ENCODE data around the gene NPC1L1. TPM values are rescaled to one million over a fixed set of nuclear protein-coding genes. Genes with fewer than 3 reads are reported as not detected.

NPC1L1 gene
- polyA plus RNA-seq, 1 donor (not counting 4 experiments of a cell fraction or from before 2014, with no cell fraction given), result 0.01 TPM

DNA sequence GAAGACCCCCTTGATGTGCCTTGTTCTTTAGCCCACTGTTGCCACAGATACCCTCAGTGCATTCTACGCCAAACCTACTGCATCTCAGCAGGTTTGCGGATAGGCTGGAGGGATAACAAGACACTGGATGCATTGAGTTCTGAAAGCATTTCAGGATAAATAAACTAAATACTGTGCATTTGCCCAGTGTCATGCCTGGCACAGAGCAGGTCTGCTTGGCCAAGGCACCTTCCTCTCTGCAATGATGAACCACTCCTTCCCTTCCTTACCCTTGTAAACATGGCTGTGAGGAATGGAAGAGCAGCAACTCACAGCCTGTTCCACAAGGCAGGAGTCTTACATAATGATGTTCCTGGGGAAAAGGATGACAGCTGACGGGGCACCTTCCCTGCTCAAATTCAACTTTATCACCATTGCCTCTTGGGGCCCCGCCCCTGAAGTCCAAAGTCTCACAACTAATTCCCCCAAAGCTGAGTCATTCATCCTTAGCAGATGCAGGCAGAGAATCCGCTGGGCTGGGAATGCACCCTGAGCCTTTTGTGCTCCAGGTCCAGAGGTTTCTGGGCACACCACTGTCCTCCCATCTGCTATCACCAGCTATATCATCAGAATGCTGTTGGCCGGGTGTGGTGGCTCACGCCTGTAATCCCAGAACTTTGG lies 21.0 kb upstream of the NPC1L1 start:
- Histone ChIP-seq H3K79me2 (ENCODE audit: control insufficient read depth, insufficient read depth, low read length) (peaks cover 2% of the 10 kb centered on the region), H3K9me1 (ENCODE audit: control insufficient read depth, extremely low read depth, insufficient read depth, low read length) (peaks cover 3% of the 10 kb centered on the region), H3K4me2 (ENCODE audit: control insufficient read depth, extremely low read depth, insufficient read depth, low read depth, low read length) (no peak overlapping the region), H3K9me3 (ENCODE audit: control insufficient read depth, low read depth, low read length) (no peaks in the 10 kb centered on the region), H3K4me3 (ENCODE audit: control insufficient read depth in 2 of 3, extremely low read depth in 1 of 3, insufficient read depth in 2 of 3, low read depth in 1 of 3, low read length in 3 of 3) (no peak overlapping the region), H2AFZ (ENCODE audit: control insufficient read depth, low read length) (no peak overlapping the region), H3K4me1 (ENCODE audit: control insufficient read depth, extremely low read depth, insufficient read depth, low read length) (no peaks in the 10 kb centered on the region), H3K27ac (ENCODE audit: control insufficient read depth, insufficient read depth, low read length) (no peak overlapping the region), H3K36me3 (ENCODE audit: control insufficient read depth in 2 of 2, extremely low read depth in 1 of 2, insufficient read depth in 2 of 2, low read length in 2 of 2) (peaks cover 13 to 22% of the 10 kb centered on the region in 2 experiments), H3K27me3 (ENCODE audit: control insufficient read depth, extremely low read depth, insufficient read depth, low read length) (no peaks in the 10 kb centered on the region), H4K20me1 (ENCODE audit: control insufficient read depth, extremely low read depth, insufficient read depth, low read length) (peaks cover 2% of the 10 kb centered on the region), H3K9ac (ENCODE audit: control insufficient read depth, extremely low read depth, insufficient read depth, low read length) (no peak overlapping the region)
- DNase-seq (ENCODE audit: low read depth, low spot score) (no peak), FAIRE-seq (no peak)
- dilution Hi-C loops (cut with MboI; ENCODE audit: extremely low pct_ligation_motif_present, low sequenced_read_pairs), result no loop called here
- TF ChIP-seq, protein P1, sequence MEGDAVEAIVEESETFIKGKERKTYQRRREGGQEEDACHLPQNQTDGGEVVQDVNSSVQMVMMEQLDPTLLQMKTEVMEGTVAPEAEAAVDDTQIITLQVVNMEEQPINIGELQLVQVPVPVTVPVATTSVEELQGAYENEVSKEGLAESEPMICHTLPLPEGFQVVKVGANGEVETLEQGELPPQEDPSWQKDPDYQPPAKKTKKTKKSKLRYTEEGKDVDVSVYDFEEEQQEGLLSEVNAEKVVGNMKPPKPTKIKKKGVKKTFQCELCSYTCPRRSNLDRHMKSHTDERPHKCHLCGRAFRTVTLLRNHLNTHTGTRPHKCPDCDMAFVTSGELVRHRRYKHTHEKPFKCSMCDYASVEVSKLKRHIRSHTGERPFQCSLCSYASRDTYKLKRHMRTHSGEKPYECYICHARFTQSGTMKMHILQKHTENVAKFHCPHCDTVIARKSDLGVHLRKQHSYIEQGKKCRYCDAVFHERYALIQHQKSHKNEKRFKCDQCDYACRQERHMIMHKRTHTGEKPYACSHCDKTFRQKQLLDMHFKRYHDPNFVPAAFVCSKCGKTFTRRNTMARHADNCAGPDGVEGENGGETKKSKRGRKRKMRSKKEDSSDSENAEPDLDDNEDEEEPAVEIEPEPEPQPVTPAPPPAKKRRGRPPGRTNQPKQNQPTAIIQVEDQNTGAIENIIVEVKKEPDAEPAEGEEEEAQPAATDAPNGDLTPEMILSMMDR (optimal IDR thresholded peaks at IDR 0.05 in 1 of 3, IDR thresholded peaks at IDR 0.05 in 1 of 3, conservative IDR thresholded peaks at IDR 0.05 in 1 of 3; ENCODE audit: extremely low read depth in 1 of 3, insufficient read depth in 2 of 3, low read length in 3 of 3), result no peak
- TF ChIP-seq EZH2 (IDR thresholded peaks at IDR 0.05; ENCODE audit: low read length), result no peak

DNA sequence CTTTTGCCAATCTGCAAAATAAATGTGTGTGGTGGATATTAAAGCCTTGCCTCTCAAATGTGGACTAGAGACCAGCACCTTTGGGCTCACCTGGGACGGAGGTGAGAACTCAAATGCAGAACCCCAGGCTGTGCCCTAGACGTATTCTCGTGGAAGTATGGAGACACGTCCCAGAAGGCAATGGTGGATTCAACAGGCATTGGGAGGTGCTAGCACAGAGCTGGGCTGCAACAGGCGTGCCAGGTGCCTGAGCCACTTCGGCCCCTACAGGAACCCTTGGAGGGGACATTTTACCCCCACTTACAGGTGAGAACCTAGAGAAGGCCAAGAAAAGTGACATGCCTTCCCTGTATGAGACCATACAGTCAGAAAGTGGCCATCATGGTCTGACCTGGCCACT lies 20.4 kb upstream of the NPC1L1 start:
- H3K4me3 ChIP-seq (ENCODE audit: control insufficient read depth in 2 of 3, extremely low read depth in 1 of 3, insufficient read depth in 2 of 3, low read depth in 1 of 3, low read length in 3 of 3), result no peak overlapping the region
- FAIRE-seq (no peak), DNase-seq (ENCODE audit: low read depth, low spot score) (no peak)
- H3K27me3 ChIP-seq (ENCODE audit: control insufficient read depth, extremely low read depth, insufficient read depth, low read length), result no peaks in the 10 kb centered on the region
- TF ChIP-seq EZH2 (IDR thresholded peaks at IDR 0.05; ENCODE audit: low read length), result no peak
- TF ChIP-seq, protein P1 (optimal IDR thresholded peaks at IDR 0.05 in 1 of 3, IDR thresholded peaks at IDR 0.05 in 1 of 3, conservative IDR thresholded peaks at IDR 0.05 in 1 of 3; ENCODE audit: extremely low read depth in 1 of 3, insufficient read depth in 2 of 3, low read length in 3 of 3), result no peak
- H4K20me1 ChIP-seq (ENCODE audit: control insufficient read depth, extremely low read depth, insufficient read depth, low read length), result peaks cover 2% of the 10 kb centered on the region
- peaks cover 3% of the 10 kb centered on the region for H3K9me1 ChIP-seq (ENCODE audit: control insufficient read depth, extremely low read depth, insufficient read depth, low read length)
- H3K9me3 ChIP-seq (ENCODE audit: control insufficient read depth, low read depth, low read length), result no peaks in the 10 kb centered on the region
- no peak overlapping the region for H3K9ac ChIP-seq (ENCODE audit: control insufficient read depth, extremely low read depth, insufficient read depth, low read length)
- H3K4me1 ChIP-seq (ENCODE audit: control insufficient read depth, extremely low read depth, insufficient read depth, low read length), result no peaks in the 10 kb centered on the region
- peaks cover 2% of the 10 kb centered on the region for H3K79me2 ChIP-seq (ENCODE audit: control insufficient read depth, insufficient read depth, low read length)
- H3K36me3 ChIP-seq (ENCODE audit: control insufficient read depth in 2 of 2, extremely low read depth in 1 of 2, insufficient read depth in 2 of 2, low read length in 2 of 2), result peaks cover 12 to 22% of the 10 kb centered on the region in 2 experiments
- no peak overlapping the region for H3K4me2 ChIP-seq (ENCODE audit: control insufficient read depth, extremely low read depth, insufficient read depth, low read depth, low read length)
- dilution Hi-C loops (cut with MboI; ENCODE audit: extremely low pct_ligation_motif_present, low sequenced_read_pairs), result no loop called here
- no peak overlapping the region for H2AFZ ChIP-seq (ENCODE audit: control insufficient read depth, low read length)
- no peak overlapping the region for H3K27ac ChIP-seq (ENCODE audit: control insufficient read depth, insufficient read depth, low read length)

Data from keratinocyte (primary cell).